PC-3 (cell line): ENCODE measurements around the gene RNU5B-1.
"Not testable (repeated sequence)": the region's sequence is repeated elsewhere in the genome, so short reads cannot be mapped to it uniquely, and the experiment has no call there.

Experiments used
- CTCF ChIP-seq: fragments of 300-600 bp; sonication (generic); conservative IDR thresholded peaks from 2 replicates; pipeline ENCODE4 v1.5.1; 2017; ENCODE audit warnings: antibody characterized with exemption, low read depth, mild to moderate bottlenecking, low read length
- EZH2 ChIP-seq: fragments of 300-600 bp; sonication (generic); IDR thresholded peaks from one replicate; pipeline ENCODE4 v1.6.1; 2017; ENCODE audit warnings: antibody characterized with exemption, mild to moderate bottlenecking, low read length; ENCODE audit not compliant: unreplicated experiment

- peak; percentile 66 for TF ChIP-seq CTCF
- not testable (repeated sequence) for TF ChIP-seq EZH2
These were observed 33.5 kb upstream of the RNU5B-1 start for GRCh38 chr15:65270811-65271545.
